ENCODE data around the gene CDK5RAP2.
A peak's percentile ranks its signal among the peaks of the same experiment; 100 is the strongest.
"Not testable (repeated sequence)": the region's sequence is repeated elsewhere in the genome, so short reads cannot be mapped to it uniquely, and the experiment has no call there.

Gene CDK5RAP2

GRCh38 chr9:120580051-120580896 is at the start of gene CDK5RAP2:
TSS of gene CDK5RAP2 (minus strand) at chr9:120580167. CDS start at chr9:120579978, 189 bp downstream.
- peak; percentile 97 for DNase-seq

GRCh38 chr9:120628925-120629497 is 49.0 kb upstream of the CDK5RAP2 start:
- DNase-seq, result not testable (repeated sequence)

- DNase-seq, result no peak
Measured at GRCh38 chr9:120628207-120628924, 48.4 kb upstream of the CDK5RAP2 start.

- DNase-seq, result no peak
Measured at GRCh38 chr9:120627073-120627472, 47.1 kb upstream of the CDK5RAP2 start.

GRCh38 chr9:120626512-120626911 is 46.5 kb upstream of the CDK5RAP2 start:
- DNase-seq, result no peak

DNA sequence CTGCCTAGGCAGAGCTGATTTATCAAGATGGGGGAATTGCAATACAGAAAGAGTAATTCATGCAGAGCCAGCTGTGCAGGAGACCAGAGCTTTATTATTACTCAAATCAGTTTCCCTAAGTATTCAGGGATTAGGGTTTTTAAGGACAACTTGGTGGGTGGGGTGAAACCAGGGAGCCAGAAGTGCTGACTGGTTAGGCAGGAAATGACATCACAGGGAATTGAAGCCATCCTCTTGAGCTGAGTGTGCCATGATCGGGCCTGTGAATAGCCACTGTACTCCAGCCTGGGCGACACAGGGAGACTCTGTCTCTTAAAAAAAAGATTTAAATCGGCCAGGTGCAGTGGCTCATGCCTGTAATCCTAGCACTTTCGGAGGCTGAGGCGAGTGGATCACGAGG is 45.3 kb upstream of the CDK5RAP2 start:
- no peak for DNase-seq

DNA sequence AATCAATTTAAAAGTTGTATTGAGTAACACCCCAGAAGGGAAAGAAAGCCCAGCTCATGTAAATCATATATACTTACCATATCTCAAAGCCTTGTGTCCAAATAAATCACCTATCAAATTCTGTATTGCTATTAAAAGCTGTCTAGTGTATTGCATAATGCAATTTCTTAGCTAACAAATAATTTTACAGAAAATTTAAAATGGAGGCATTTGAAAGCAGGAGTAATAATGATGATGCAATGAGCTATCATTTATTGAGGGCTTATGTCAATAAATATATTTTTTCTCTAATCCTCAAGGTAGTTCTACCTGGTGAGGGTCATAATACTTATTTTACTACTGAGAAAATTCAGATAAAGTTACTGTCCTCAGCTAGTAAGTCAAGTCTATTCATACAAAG is 42.8 kb upstream of the CDK5RAP2 start:
- no peak for DNase-seq

DNA sequence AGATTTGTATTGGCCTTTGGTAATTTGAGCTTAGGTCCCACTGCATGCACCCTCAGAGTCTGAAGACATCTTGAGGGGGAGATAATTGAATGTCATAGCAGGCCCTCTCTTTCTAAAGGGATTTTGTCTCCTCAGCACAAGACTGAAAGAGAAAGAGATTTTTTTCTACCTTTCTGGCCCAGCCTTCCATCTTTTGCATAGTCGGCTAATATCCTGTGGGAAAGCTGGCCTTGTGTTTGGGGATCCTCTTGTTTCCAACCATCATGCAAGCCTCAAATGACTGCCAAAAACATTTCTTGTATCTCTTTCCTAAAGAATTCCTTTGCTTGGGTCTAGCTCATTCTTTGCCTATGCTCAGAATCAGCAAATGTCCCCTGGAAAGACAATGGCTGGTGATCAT is 42.0 kb upstream of the CDK5RAP2 start:
- no peak for DNase-seq

DNA sequence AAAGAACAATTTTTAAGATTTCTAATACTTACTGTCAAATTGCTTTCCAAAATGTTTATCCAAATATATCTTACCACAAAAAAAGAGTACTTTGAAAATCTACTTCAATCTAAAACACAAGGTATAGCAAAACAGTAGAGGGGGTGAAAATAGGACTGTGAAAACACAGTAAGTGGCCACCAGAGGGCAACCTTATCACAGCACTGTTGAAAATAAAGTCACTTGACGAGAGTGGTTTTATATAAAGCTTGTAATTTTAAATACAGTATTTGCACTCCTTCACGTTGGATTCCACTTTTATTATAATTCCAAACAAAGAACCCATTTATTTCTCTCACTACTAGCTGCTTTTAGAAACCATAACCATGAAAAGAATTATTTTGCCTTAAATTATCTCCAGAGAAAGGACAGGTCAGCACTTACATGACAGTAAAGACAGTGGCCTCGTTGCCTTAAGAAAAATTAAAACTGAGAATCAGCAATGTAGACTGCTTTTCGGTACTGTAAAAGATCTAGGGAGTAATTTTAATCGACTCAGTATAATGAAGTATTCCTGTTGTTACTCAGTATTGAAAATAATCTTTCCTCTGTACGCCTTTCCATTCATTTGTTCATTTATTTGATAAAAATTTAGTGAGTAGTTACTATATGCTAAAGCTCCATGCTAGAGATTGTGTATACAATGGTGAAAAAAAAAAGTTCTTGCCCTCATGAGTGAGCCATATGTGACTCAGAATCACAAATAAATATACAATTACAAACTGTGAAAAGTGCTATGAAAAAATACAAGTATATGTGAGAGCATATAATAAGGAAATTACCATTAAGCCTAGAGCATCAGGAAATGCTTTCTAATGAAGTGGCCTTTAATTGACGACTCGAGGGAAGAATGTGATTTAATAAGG is 40.0 kb upstream of the CDK5RAP2 start:
- DNase-seq, result peak; percentile 56

DNA sequence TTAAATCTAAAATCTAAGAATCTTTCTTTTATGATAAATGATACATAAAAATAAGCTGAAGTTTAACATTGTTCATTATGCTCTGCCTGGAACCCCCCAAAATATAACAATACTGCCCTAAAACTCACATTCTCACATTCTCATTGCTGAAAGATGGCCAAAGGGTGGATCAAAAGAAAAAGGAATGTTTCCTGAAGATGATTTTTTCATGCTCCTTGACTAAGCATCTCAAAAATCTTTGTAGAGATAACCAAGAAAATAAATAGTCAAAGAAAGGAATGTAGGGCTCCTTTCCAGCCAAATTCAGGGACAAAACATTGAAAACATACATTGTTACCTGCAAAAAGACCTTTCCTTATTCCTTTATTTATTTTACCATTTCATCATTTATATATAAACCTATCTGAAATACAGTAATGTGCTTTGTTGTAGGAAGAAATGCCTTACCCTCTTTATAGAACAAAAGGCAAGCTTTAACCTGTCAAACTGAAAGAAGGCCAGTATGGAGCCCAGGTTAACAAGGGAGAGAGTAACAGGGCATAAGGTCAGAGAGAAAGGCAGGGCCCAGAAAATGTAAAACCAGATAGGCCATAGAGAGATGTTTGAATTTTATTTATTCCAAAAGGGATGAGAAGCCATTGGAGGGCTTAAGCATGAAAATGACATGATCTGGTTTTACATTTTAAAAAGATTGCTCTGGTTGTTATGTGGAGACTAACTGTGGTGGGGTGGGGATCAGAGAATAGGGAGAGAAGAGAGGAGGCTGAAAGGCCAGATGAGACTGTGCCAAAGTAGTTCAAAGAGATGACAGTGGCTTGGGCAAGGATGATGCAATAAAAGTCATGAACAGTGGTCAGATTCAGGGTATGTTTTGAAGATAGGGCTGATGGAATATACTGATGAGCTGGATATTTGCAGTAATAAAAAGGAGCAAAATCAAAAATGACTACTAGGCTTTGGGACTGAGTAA is 37.3 kb upstream of the CDK5RAP2 start:
- no peak for DNase-seq

- DNase-seq, result no peak
Measured at GRCh38 chr9:120612218-120612617, 32.3 kb upstream of the CDK5RAP2 start.

GRCh38 chr9:120611690-120612068 is 31.7 kb upstream of the CDK5RAP2 start:
- DNase-seq, result no peak

DNA sequence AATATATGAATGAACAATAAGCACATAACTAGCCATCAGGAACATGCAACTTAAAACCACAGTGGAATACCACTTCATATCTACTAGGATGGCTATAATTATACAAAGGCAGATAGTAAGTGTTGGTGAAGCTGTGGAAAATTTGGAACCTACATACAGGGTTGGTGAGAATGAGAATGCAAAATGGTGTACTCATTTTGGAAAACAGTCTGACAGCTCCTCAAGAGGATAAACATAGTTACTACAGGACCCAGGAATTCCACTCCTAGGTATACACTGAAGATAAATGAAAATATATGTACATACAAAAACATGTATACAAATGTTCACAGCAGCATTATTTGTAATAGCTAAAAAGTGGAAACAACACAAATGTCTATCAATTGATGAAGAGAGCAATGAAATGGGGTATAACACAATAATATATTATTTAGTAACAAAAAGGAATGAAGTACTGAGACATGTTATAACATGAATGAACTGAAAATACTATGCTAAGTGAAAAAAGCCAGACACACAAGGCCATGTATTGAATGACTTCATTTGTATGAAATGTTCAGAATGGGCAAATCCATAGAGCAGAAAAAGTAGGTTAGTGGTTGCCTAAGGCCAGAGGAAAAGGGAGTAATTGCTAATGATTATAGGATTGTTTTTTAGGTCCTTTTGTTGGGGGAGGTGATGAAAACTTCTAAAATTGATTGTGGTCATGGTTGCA is 31.2 kb upstream of the CDK5RAP2 start:
- DNase-seq, result no peak

- DNase-seq, result no peak
Measured at GRCh38 chr9:120609636-120610035, 29.7 kb upstream of the CDK5RAP2 start.

GRCh38 chr9:120608421-120608820 is 28.5 kb upstream of the CDK5RAP2 start:
- no peak for DNase-seq

DNA sequence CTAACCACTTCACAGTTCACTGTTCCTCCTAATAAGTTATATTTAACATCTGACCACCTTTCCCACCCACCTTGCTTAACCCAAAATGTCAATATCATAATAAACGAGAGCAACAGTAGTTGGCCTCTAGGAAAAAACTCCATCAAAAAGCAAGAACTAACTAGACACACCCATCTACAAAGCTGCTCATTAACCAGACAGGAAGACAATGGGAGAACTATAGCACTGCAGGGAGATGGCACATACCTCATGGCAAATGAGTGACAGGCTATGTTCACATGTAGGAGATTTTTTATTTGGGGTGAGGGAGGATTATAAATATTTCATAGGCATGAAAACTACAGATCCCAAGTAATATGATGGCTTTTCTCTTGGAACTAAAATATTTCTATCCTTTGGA is 23.6 kb upstream of the CDK5RAP2 start:
- no peak for DNase-seq

DNA sequence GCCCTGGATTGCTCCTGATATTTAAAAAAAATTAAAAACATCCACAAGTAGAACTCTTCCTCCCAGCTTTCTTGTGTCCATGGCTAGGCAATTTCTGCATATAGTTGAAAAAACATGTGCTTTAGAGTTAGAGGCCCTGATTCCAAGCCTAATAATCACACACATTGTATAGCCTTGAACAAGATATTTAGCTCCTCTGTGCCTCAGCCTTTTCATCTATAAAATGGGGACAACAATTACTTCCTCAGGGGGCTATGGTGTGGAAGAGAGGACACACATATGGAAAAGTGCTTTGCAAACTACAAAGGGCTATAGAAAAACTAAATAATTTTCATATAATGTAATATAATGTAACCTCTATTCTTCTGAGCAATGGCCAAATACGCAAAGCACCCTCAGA is 23.0 kb upstream of the CDK5RAP2 start:
- no peak for DNase-seq

DNA sequence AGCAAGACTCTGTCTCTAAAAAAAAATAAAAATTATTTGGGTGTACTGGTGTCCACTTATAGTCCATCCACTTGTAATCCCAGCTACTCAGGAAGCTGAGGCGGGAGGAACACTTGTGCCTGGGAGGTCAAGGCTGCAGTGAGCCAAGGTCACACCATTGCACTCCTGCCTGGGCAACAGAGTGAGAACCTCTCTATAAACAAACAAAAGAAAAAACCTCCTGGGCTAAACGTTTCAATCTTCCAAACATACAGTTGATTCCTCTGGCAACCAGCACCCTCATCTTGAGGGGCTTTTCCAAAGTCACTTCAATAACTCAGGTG is 13.9 kb upstream of the CDK5RAP2 start:
- DNase-seq, result no peak

DNA sequence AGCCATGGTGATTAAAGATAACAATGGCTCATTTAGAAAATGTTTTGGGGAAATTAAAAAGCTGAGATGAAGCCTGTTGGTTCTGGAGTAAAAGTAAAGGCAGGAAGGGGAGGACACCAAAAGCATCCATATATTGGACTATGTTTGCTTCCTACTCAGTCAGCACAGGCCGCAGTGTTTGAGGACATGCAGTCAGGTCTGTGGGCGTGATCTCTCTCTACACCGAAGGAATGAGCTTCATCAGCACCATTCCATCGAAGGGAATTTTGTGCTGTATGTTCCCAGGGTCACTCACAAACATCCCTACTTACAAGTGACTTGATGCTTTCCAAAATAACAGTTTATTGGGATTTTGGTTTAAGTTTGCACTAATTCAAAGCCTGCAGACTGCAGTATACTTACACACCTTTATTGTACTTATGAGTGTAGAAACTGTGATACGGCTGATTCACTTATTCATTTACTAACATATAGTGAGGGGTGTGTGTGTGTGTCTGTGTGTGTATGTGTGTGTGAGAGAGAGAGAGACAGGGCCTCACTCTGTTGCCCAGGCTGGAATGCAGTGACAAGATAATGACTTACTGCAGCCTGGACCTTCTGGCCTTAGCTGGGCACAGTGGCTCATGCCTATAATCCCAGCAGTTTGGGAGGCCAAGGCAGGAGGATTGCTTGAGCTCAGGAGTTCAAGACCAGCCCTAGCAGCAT is 13.4 kb upstream of the CDK5RAP2 start:
- no peak for DNase-seq

GRCh38 chr9:120592210-120592609 is 12.2 kb upstream of the CDK5RAP2 start:
- DNase-seq, result no peak
